Stimulated activated naive CD8-positive, alpha-beta T cell treated with anti-CD3 and anti-CD28 coated beads, Interleukin-15, amount 100 ng/mL, for 72 hours (primary cell): Measurements from ENCODE around the gene INA.

Source experiments
- ATAC-seq: fragments of 150-1000 bp; cut with Tn5 transposase; 2 replicates; pipeline ENCODE4 v1.10.0; 2021; ENCODE audit warnings: mild to moderate bottlenecking, moderate library complexity
- DNase-seq, 2 donors: peaks; one replicate each; pipeline ENCODE4 v3.0.0; 2021 to 2022
- H3K27ac Mint-ChIP-seq, 2 donors: one replicate each; pipeline ENCODE4 v1.8.0; 2022; ENCODE audit warnings: mild to moderate bottlenecking in 2 of 2, mixed read lengths in 2 of 2, moderate library complexity in 2 of 2
- H3K27me3 Mint-ChIP-seq: one replicate; pipeline ENCODE4 v1.8.0; 2022; ENCODE audit warnings: mixed read lengths
- H3K4me1 Mint-ChIP-seq: one replicate; pipeline ENCODE4 v1.8.0; 2022; ENCODE audit warnings: mild to moderate bottlenecking, mixed read lengths
- H3K4me3 Mint-ChIP-seq, 2 donors: one replicate each; pipeline ENCODE4 v1.8.0; 2022; ENCODE audit warnings: mild to moderate bottlenecking in 2 of 2, mixed read lengths in 2 of 2, moderate library complexity in 1 of 2
- H3K9me3 Mint-ChIP-seq, 2 donors: one replicate each; pipeline ENCODE4 v1.8.0; 2022; ENCODE audit warnings: mixed read lengths in 2 of 2

Gene INA

GRCh38 chr10:103291588-103291987 lies 14.7 kb downstream of the INA start:
- DNase-seq (no peak), ATAC-seq (no peak)
- H3K4me3 Mint-ChIP-seq = no peak overlapping the region
- H3K27ac Mint-ChIP-seq = no peak overlapping the region
- no peaks in the 10 kb centered on the region for H3K4me1 Mint-ChIP-seq
- no peaks in the 10 kb centered on the region for H3K9me3 Mint-ChIP-seq
- H3K27me3 Mint-ChIP-seq = peaks cover 46% of the 10 kb centered on the region

GRCh38 chr10:103295374-103296015 lies 18.6 kb downstream of the INA start:
- no peak for ATAC-seq
- DNase-seq = no peak
- Mint-ChIP-seq H3K27ac (no peak overlapping the region), H3K9me3 (no peaks in the 10 kb centered on the region), H3K4me3 (no peak overlapping the region), H3K4me1 (no peaks in the 10 kb centered on the region), H3K27me3 (peaks cover 11% of the 10 kb centered on the region)

GRCh38 chr10:103307594-103307993 lies 30.7 kb downstream of the INA start:
- no peaks in the 10 kb centered on the region for H3K4me1 Mint-ChIP-seq
- H3K27ac Mint-ChIP-seq = no peak overlapping the region
- no peak for DNase-seq
- H3K27me3 Mint-ChIP-seq = no peaks in the 10 kb centered on the region
- H3K9me3 Mint-ChIP-seq = no peaks in the 10 kb centered on the region
- H3K4me3 Mint-ChIP-seq = no peak overlapping the region
- ATAC-seq = no peak

GRCh38 chr10:103310197-103310596 lies 33.3 kb downstream of the INA start:
- ATAC-seq = no peak
- no peaks in the 10 kb centered on the region for H3K4me1 Mint-ChIP-seq
- no peaks in the 10 kb centered on the region for H3K27me3 Mint-ChIP-seq

GRCh38 chr10:103316087-103316486 lies 39.1 kb downstream of the INA start:
- Mint-ChIP-seq H3K4me3 (no peak overlapping the region), H3K27ac (no peak overlapping the region), H3K27me3 (no peaks in the 10 kb centered on the region), H3K4me1 (no peaks in the 10 kb centered on the region), H3K9me3 (no peaks in the 10 kb centered on the region)
- DNase-seq (no peak), ATAC-seq (no peak)

More at GRCh38 chr10:103310197-103310596, 33.3 kb downstream of the INA start:
- Mint-ChIP-seq H3K27ac (peak overlapping the region in 1 of 2 donors; percentile 42), H3K9me3 (no peaks in the 10 kb centered on the region), H3K4me3 (no peak overlapping the region)
- no peak for DNase-seq

- no peak overlapping the region for H3K27ac Mint-ChIP-seq
- ATAC-seq (no peak), DNase-seq (no peak)
- H3K9me3 Mint-ChIP-seq = no peaks in the 10 kb centered on the region
- H3K4me1 Mint-ChIP-seq = no peaks in the 10 kb centered on the region
- no peaks in the 10 kb centered on the region for H3K27me3 Mint-ChIP-seq
- no peak overlapping the region for H3K4me3 Mint-ChIP-seq
These were observed 51.0 kb downstream of the INA start for GRCh38 chr10:103327906-103328305.

GRCh38 chr10:103333934-103334520 lies 57.1 kb downstream of the INA start:
- Mint-ChIP-seq H3K4me3 (no peak overlapping the region), H3K4me1 (no peaks in the 10 kb centered on the region), H3K27ac (no peak overlapping the region), H3K9me3 (no peaks in the 10 kb centered on the region), H3K27me3 (no peaks in the 10 kb centered on the region)
- ATAC-seq (no peak), DNase-seq (no peak)

GRCh38 chr10:103334567-103334966 lies 57.6 kb downstream of the INA start:
- Mint-ChIP-seq H3K9me3 (no peaks in the 10 kb centered on the region), H3K27me3 (no peaks in the 10 kb centered on the region), H3K4me3 (no peak overlapping the region), H3K27ac (peak overlapping the region in 1 of 2 donors; percentile 6), H3K4me1 (no peaks in the 10 kb centered on the region)
- DNase-seq = no peak
- ATAC-seq = no peak

GRCh38 chr10:103336370-103336769 lies 59.4 kb downstream of the INA start:
- Mint-ChIP-seq H3K9me3 (no peaks in the 10 kb centered on the region), H3K4me3 (no peak overlapping the region), H3K4me1 (no peaks in the 10 kb centered on the region), H3K27me3 (no peaks in the 10 kb centered on the region), H3K27ac (no peak overlapping the region)
- no peak for DNase-seq
- no peak for ATAC-seq
